ENCODE results near the gene PI3. TPM values are rescaled to one million over a fixed set of nuclear protein-coding genes. Genes with fewer than 3 reads are reported as not detected.

PI3 gene
- total RNA-seq, 2 experiments from 2014 or later = not detected

- H3K27me3 Mint-ChIP-seq = peaks cover 48% of the 10 kb centered on the region
- CTCF ChIA-PET = no interaction called here
These were observed 35.2 kb downstream of the PI3 start for GRCh38 chr20:45209924-45210323.

DNA sequence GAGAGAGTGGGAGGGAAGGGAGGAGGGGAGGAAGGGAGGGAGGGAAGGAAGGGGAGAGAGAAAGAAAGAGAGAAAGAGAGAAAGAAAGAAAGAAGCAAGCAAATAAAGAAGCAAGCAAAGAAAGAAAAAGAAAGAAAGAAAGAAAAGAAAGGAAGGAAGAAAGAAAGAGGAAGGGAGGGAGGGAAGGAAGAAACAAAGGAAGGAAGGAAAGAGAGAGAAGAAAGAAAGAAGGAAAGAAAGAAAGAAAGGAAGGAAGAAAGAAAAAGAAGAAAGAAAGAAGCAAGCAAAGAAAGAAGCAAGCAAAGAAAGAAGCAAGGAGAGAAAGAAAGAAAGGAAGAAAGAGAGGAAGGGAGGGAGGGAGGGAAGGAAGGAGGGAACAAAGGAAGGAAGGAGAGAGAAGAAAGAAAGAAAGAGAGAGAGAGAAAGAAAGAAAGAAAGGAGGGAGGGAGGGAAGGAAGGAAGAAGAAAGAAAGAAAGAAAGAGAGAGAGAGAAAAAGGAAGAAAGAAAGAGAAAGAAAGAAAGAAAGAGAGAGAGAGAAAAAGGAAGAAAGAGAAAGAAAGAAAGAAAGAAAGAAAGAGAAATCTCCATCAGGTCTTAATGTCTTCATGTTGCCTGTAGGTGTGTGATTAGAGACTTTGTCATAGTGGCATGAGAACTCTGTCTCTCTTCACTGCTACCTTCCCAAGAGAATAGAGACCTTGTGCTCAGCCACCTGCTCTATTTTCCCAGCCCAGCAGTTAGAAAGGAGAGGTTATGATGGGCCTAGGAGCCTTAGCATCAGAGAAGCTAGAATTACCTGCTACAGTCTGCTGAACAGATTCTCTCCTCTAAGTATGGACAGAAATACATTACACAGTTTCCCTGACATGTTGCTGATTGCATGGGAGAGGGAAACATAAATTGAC, 37.1 kb downstream of the PI3 start:
- Mint-ChIP-seq H3K9me3 (ENCODE audit: low read depth) (no peaks in the 10 kb centered on the region), H3K4me3 (no peak overlapping the region), H3K4me1 (no peaks in the 10 kb centered on the region), H3K27ac (no peak overlapping the region), H3K27me3 (peaks cover 31% of the 10 kb centered on the region), H3K36me3 (no peaks in the 10 kb centered on the region)
- DNase-seq (no peak), ATAC-seq (no peak)
- CTCF ChIA-PET = no interaction called here

More at GRCh38 chr20:45209924-45210323, 35.2 kb downstream of the PI3 start:
- no peak overlapping the region for H3K4me3 Mint-ChIP-seq
- no peak for DNase-seq
- no peaks in the 10 kb centered on the region for H3K36me3 Mint-ChIP-seq
- no peak for ATAC-seq
- H3K4me1 Mint-ChIP-seq = no peaks in the 10 kb centered on the region
- no peaks in the 10 kb centered on the region for H3K9me3 Mint-ChIP-seq (ENCODE audit: low read depth)
- no peak overlapping the region for H3K27ac Mint-ChIP-seq

GRCh38 chr20:45212836-45213235, 38.1 kb downstream of the PI3 start:
- Mint-ChIP-seq H3K9me3 (ENCODE audit: low read depth) (no peaks in the 10 kb centered on the region), H3K36me3 (no peaks in the 10 kb centered on the region), H3K27me3 (peaks cover 33% of the 10 kb centered on the region), H3K4me3 (no peak overlapping the region), H3K4me1 (no peaks in the 10 kb centered on the region), H3K27ac (no peak overlapping the region)
- CTCF ChIA-PET = no interaction called here
- DNase-seq (no peak), ATAC-seq (no peak)

DNA sequence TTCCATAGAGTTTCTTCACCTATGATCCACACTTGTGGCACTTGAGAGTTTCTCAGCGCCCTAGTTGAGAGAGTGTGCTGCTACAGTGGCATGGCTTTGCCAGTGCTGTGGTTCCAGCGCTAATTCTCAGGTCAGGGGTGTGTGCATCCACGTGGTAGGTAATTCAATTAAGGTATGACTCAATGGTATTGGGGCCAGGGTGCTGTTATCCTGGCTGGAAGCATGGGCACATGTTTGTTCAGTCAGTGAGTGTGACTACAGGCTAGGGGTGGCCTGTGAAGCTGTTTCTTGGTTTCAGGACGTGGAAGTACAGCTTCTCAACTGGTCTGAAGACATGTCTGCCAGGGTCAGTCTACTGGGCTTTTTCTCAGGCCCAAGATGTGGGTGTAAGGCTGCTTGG, 43.4 kb downstream of the PI3 start:
- ATAC-seq (no peak), DNase-seq (no peak)
- Mint-ChIP-seq H3K4me3 (no peak overlapping the region), H3K9me3 (ENCODE audit: low read depth) (no peaks in the 10 kb centered on the region), H3K4me1 (no peaks in the 10 kb centered on the region), H3K27ac (no peak overlapping the region), H3K27me3 (peaks cover 48% of the 10 kb centered on the region), H3K36me3 (no peaks in the 10 kb centered on the region)
- CTCF ChIA-PET = interaction anchor here (1.2 kb wide), 1 partner anchor 11 kb away, joined by 4 read pairs; no protein-coding TSS in a partner anchor

DNA sequence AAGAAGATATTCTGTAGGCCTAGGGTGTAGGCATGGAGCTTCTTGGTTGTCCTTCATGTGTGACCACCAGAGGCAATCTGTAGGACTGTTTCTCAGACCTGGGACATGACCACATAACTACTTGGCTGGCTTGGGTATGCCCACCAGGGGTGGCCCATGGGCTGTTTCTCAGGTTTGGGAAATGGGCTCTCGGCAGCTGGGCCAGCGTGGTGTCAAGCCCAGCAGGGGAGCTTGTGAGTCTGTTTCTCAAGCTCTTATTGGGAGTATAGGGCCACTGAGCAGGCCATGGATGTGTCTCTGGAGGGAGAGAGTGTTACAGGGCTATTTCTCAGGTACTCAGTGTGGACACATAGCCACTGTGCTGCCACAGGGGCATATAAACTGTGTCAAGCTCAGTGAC, 43.9 kb downstream of the PI3 start:
- CTCF ChIA-PET = interaction anchor here (1.2 kb wide), 1 partner anchor 11 kb away, joined by 4 read pairs; no protein-coding TSS in a partner anchor
- Mint-ChIP-seq H3K9me3 (ENCODE audit: low read depth) (no peaks in the 10 kb centered on the region), H3K36me3 (no peaks in the 10 kb centered on the region)

DNA sequence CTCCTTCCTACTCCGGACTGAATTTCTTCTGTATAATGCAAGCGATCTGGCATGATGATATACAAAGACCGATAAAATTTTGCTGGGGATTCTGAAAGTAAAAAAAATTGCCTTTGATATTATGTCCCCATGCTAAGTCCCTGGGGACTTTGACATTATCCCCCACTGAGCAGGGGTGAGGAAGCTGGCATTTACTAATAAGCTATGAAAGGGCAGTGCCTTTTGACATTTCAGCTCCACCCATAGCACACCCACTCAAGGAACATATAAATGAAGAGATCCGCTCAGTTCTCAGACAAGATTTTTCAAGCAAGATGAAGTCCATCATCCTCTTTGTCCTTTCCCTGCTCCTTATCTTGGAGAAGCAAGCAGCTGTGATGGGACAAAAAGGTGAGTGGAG, 46.4 kb downstream of the PI3 start, which contains the start of gene SEMG2:
TSS of gene SEMG2 (plus strand) at position 298 of the 400 bp plus-strand sequence. CDS start at position 315, 17 bp downstream.
- Mint-ChIP-seq H3K27me3 (peaks cover 50% of the 10 kb centered on the region), H3K4me3 (no peak within 1 kb of the TSS), H3K36me3 (no peaks in the 10 kb centered on the region), H3K27ac (no peak within 1 kb of the TSS), H3K4me1 (no peaks in the 10 kb centered on the region), H3K9me3 (ENCODE audit: low read depth) (no peaks in the 10 kb centered on the region)
- CTCF ChIA-PET = no interaction called here
- DNase-seq = no peak
- no peak for ATAC-seq

More for the DNA sequence above, 43.9 kb downstream of the PI3 start:
- H3K27ac Mint-ChIP-seq = no peak overlapping the region
- DNase-seq (no peak), ATAC-seq (no peak)
- H3K4me1 Mint-ChIP-seq = no peaks in the 10 kb centered on the region
- H3K4me3 Mint-ChIP-seq = no peak overlapping the region
- peaks cover 44% of the 10 kb centered on the region for H3K27me3 Mint-ChIP-seq

GRCh38 chr20:45223136-45223535, 48.4 kb downstream of the PI3 start:
- no peak overlapping the region for H3K4me3 Mint-ChIP-seq
- no peaks in the 10 kb centered on the region for H3K4me1 Mint-ChIP-seq
- no peaks in the 10 kb centered on the region for H3K36me3 Mint-ChIP-seq
- H3K27ac Mint-ChIP-seq = no peak overlapping the region
- H3K27me3 Mint-ChIP-seq = peaks cover 55% of the 10 kb centered on the region
- ATAC-seq (no peak), DNase-seq (no peak)
- CTCF ChIA-PET = no interaction called here
- H3K9me3 Mint-ChIP-seq (ENCODE audit: low read depth) = no peaks in the 10 kb centered on the region

Other genes starting within 250 kb of the PI3 start
- 10 to 100 TPM; 22.3 to 31.2 TPM for gene TOMM34, start 214.5 kb upstream of the PI3 start, total RNA-seq
- 100 to 1,000 TPM; 151 to 170 TPM for gene STK4, start 208.4 kb upstream of the PI3 start, total RNA-seq
- gene KCNS1, start 73.8 kb upstream of the PI3 start, total RNA-seq = under 1 TPM; 0.18 to 0.49 TPM
- not detected for gene WFDC5, start 59.7 kb upstream of the PI3 start, total RNA-seq
- not detected for gene WFDC12, start 50.4 kb upstream of the PI3 start, total RNA-seq
- gene SEMG1, start 32.1 kb downstream of the PI3 start, total RNA-seq = not detected
- not detected for gene SEMG2, start 46.5 kb downstream of the PI3 start, total RNA-seq
- gene SLPI, start 79.7 kb downstream of the PI3 start, total RNA-seq = not detected
- gene RBPJL, start 131.9 kb downstream of the PI3 start, total RNA-seq = not detected
- 1 to 10 TPM in 1 of 2 experiments, under 1 TPM in 1; 0.64 to 2.2 TPM for gene MATN4, start 133.4 kb downstream of the PI3 start, total RNA-seq
- 10 to 100 TPM; 15.0 to 50.7 TPM for gene SDC4, start 173.5 kb downstream of the PI3 start, total RNA-seq
- gene SYS1, start 188.3 kb downstream of the PI3 start, total RNA-seq = 10 to 100 TPM; 19.6 to 24.9 TPM
- gene TP53TG5, start 203.4 kb downstream of the PI3 start, total RNA-seq = under 1 TPM in 1 of 2 experiments, not detected in 1; 0.15 TPM
- 1 to 10 TPM; 6.6 to 9.7 TPM for gene DBNDD2, start 233.4 kb downstream of the PI3 start, total RNA-seq
- gene PIGT, start 241.2 kb downstream of the PI3 start, total RNA-seq = 10 to 100 TPM; 68.0 to 79.2 TPM

Data from activated CD8-positive, alpha-beta memory T cell treated with anti-CD3 and anti-CD28 coated beads, Interleukin-2, amount 10 ng/mL, durations not matched to agents 7 days and 5 days (primary cell).